CD4-positive, alpha-beta memory T cell (primary cell): ENCODE measurements around the gene AGBL1. TPM values are rescaled to one million over a fixed set of nuclear protein-coding genes. Genes with fewer than 3 reads are reported as not detected.

Source experiments
- CTCF ChIA-PET: fragments of 350-600 bp; sonication (Branson Sonifier 250); formaldehyde crosslinking; loops from one replicate; lab custom pipeline; 2021; ENCODE audit warnings: inconsistent platforms; ENCODE audit not compliant: partially characterized antibody; lab: Charles Lee
- POLR2A ChIA-PET: fragments of 350-600 bp; sonication (Branson Sonifier 250); formaldehyde crosslinking; loops from one replicate; lab custom pipeline; 2021; ENCODE audit not compliant: partially characterized antibody; lab: Charles Lee
- DNase-seq, 5 donors: peaks; one replicate each; pipeline versions ENCODE4 v3.0.0 to v3.0.0-alpha.2; 2020 to 2022; ENCODE audit warnings: mixed read lengths in 1 of 5
- H3K27ac ChIP-seq: one replicate; pipeline ENCODE4 v1.7.0; 2013; ENCODE audit warnings: low read depth, low read length
- H3K27me3 ChIP-seq: 2 replicates; pipeline ENCODE4 v1.7.0; 2013; ENCODE audit warnings: mild to moderate bottlenecking, low read length, moderate library complexity; ENCODE audit not compliant: insufficient read depth
- H3K36me3 ChIP-seq: 2 replicates; pipeline ENCODE4 v1.7.0; 2013; ENCODE audit warnings: mild to moderate bottlenecking, low read length, moderate library complexity; ENCODE audit not compliant: insufficient read depth
- H3K4me1 ChIP-seq: 2 replicates; pipeline ENCODE4 v1.7.0; 2013; ENCODE audit warnings: mild to moderate bottlenecking, low read length, moderate library complexity; ENCODE audit not compliant: insufficient read depth
- H3K4me3 ChIP-seq, 2 donors: one replicate each; pipeline ENCODE4 v1.7.0; 2013; ENCODE audit warnings: low read length in 2 of 2, mild to moderate bottlenecking in 1 of 2
- H3K9me3 ChIP-seq, 2 donors: one replicate each; pipeline ENCODE4 v1.7.0; 2013; ENCODE audit warnings: low read length in 2 of 2, control low read depth in 1 of 2; ENCODE audit not compliant: control insufficient read depth in 1 of 2
- H3K27ac Mint-ChIP-seq, 7 donors: one replicate each; pipeline ENCODE4 v1.8.0; 2020 to 2021; ENCODE audit warnings: mixed read lengths in 7 of 7, mild to moderate bottlenecking in 6 of 7, inconsistent platforms in 3 of 7, moderate library complexity in 3 of 7
- H3K27me3 Mint-ChIP-seq, 2 donors: one replicate each; pipeline ENCODE4 v1.8.0; 2020 to 2021; ENCODE audit warnings: mixed read lengths in 2 of 2
- H3K36me3 Mint-ChIP-seq, 2 donors: one replicate each; pipeline ENCODE4 v1.8.0; 2020 to 2021; ENCODE audit warnings: mixed read lengths in 2 of 2, inconsistent platforms in 1 of 2, mild to moderate bottlenecking in 1 of 2
- H3K4me1 Mint-ChIP-seq, 4 donors: one replicate each; pipeline ENCODE4 v1.8.0; 2020 to 2021; ENCODE audit warnings: mixed read lengths in 4 of 4, mild to moderate bottlenecking in 1 of 4
- H3K4me3 Mint-ChIP-seq, 8 donors: one replicate each; pipeline ENCODE4 v1.8.0; 2020 to 2021; ENCODE audit warnings: mixed read lengths in 8 of 8, mild to moderate bottlenecking in 7 of 8, moderate library complexity in 6 of 8, inconsistent platforms in 3 of 8
- H3K9me3 Mint-ChIP-seq, 8 donors: one replicate each; pipeline ENCODE4 v1.8.0; 2020 to 2021; ENCODE audit warnings: mixed read lengths in 8 of 8, mild to moderate bottlenecking in 5 of 8, inconsistent platforms in 3 of 8, moderate library complexity in 1 of 8
- intact Hi-C: fragments of 100-400 bp; cut with micrococcal nuclease; formaldehyde crosslinking; loops from one replicate; pipeline ENCODE4 v1.15.1; 2023
- polyA plus RNA-seq, 2 donors: library from polyadenylated mRNA; unstranded; fragments of 300-500 nt; fragmentation: Illumina TruSeq; gene quantifications; one replicate each; pipeline ENCODE4 v1.2.3, GENCODE V29; 2021
- total RNA-seq, 2 experiments: library from RNA; stranded (reverse); gene quantifications; one replicate each; pipeline ENCODE4 v1.2.3, GENCODE V29; 2021

Gene AGBL1
- total and polyA plus RNA-seq, 4 experiments from 2014 or later, result not detected

GRCh38 chr15:86266896-86267484 lies 187.3 kb downstream of the AGBL1 start:
- no peak for DNase-seq
- ChIA-PET CTCF (no interaction called here), POLR2A (no interaction called here)
- Mint-ChIP-seq H3K36me3 (no peaks in the 10 kb centered on the region), H3K9me3 (no peaks in the 10 kb centered on the region), H3K27me3 (peaks cover 5 to 7% of the 10 kb centered on the region in 2 donors), H3K4me3 (no peak overlapping the region), H3K4me1 (no peaks in the 10 kb centered on the region), H3K27ac (no peak overlapping the region)
- Histone ChIP-seq H3K4me1 (no peaks in the 10 kb centered on the region), H3K27ac (no peak overlapping the region), H3K36me3 (no peaks in the 10 kb centered on the region), H3K4me3 (no peak overlapping the region), H3K27me3 (no peaks in the 10 kb centered on the region), H3K9me3 (no peaks in the 10 kb centered on the region)
- intact Hi-C loops, result no loop called here

GRCh38 chr15:86267892-86268291 lies 188.2 kb downstream of the AGBL1 start:
- CTCF ChIA-PET, result no interaction called here
- H3K36me3 Mint-ChIP-seq, result no peaks in the 10 kb centered on the region
- H3K27me3 Mint-ChIP-seq, result peaks cover 4 to 5% of the 10 kb centered on the region in 2 donors
- no peaks in the 10 kb centered on the region for H3K9me3 Mint-ChIP-seq
- Histone ChIP-seq H3K36me3 (no peaks in the 10 kb centered on the region), H3K9me3 (no peaks in the 10 kb centered on the region), H3K27ac (no peak overlapping the region), H3K4me3 (no peak overlapping the region), H3K4me1 (no peaks in the 10 kb centered on the region), H3K27me3 (no peaks in the 10 kb centered on the region)
- intact Hi-C loops, result no loop called here
- H3K4me1 Mint-ChIP-seq, result no peaks in the 10 kb centered on the region
- H3K27ac Mint-ChIP-seq, result no peak overlapping the region
- POLR2A ChIA-PET, result no interaction called here
- H3K4me3 Mint-ChIP-seq, result no peak overlapping the region
- no peak for DNase-seq

- POLR2A ChIA-PET, result no interaction called here
Measured at GRCh38 chr15:86268558-86268957, 188.9 kb downstream of the AGBL1 start.

GRCh38 chr15:86273309-86273708 lies 193.6 kb downstream of the AGBL1 start:
- peaks cover 3 to 9% of the 10 kb centered on the region in 2 donors for H3K27me3 Mint-ChIP-seq
- H3K36me3 Mint-ChIP-seq, result no peaks in the 10 kb centered on the region
- Histone ChIP-seq H3K36me3 (no peaks in the 10 kb centered on the region), H3K27me3 (no peaks in the 10 kb centered on the region), H3K4me1 (no peaks in the 10 kb centered on the region), H3K27ac (no peak overlapping the region), H3K4me3 (no peak overlapping the region), H3K9me3 (no peaks in the 10 kb centered on the region)
- no peak overlapping the region for H3K4me3 Mint-ChIP-seq
- ChIA-PET POLR2A (no interaction called here), CTCF (no interaction called here)
- no peak overlapping the region for H3K27ac Mint-ChIP-seq
- no peaks in the 10 kb centered on the region for H3K9me3 Mint-ChIP-seq
- no peak for DNase-seq
- intact Hi-C loops, result no loop called here
- H3K4me1 Mint-ChIP-seq, result no peaks in the 10 kb centered on the region

More at GRCh38 chr15:86268558-86268957, 188.9 kb downstream of the AGBL1 start:
- Mint-ChIP-seq H3K9me3 (no peaks in the 10 kb centered on the region), H3K27me3 (peaks cover 4 to 5% of the 10 kb centered on the region in 2 donors), H3K4me1 (no peaks in the 10 kb centered on the region), H3K27ac (no peak overlapping the region), H3K36me3 (no peaks in the 10 kb centered on the region), H3K4me3 (no peak overlapping the region)
- intact Hi-C loops, result no loop called here
- no peak overlapping the region for H3K4me3 ChIP-seq
- DNase-seq, result no peak
- no peaks in the 10 kb centered on the region for H3K27me3 ChIP-seq
- no peaks in the 10 kb centered on the region for H3K9me3 ChIP-seq
- CTCF ChIA-PET, result no interaction called here
- H3K36me3 ChIP-seq, result no peaks in the 10 kb centered on the region
- H3K27ac ChIP-seq, result no peak overlapping the region
- H3K4me1 ChIP-seq, result no peaks in the 10 kb centered on the region

- Mint-ChIP-seq H3K4me1 (no peaks in the 10 kb centered on the region), H3K27ac (no peak overlapping the region), H3K9me3 (no peaks in the 10 kb centered on the region), H3K36me3 (no peaks in the 10 kb centered on the region), H3K4me3 (no peak overlapping the region), H3K27me3 (peaks cover 3 to 7% of the 10 kb centered on the region in 2 donors)
- intact Hi-C loops, result no loop called here
- Histone ChIP-seq H3K4me3 (no peak overlapping the region), H3K9me3 (no peaks in the 10 kb centered on the region), H3K4me1 (no peaks in the 10 kb centered on the region), H3K27me3 (no peaks in the 10 kb centered on the region), H3K36me3 (no peaks in the 10 kb centered on the region), H3K27ac (no peak overlapping the region)
- DNase-seq, result no peak
- ChIA-PET POLR2A (no interaction called here), CTCF (no interaction called here)
Measured at GRCh38 chr15:86275361-86275760, 195.7 kb downstream of the AGBL1 start.

GRCh38 chr15:86278586-86278985 lies 198.9 kb downstream of the AGBL1 start:
- no peaks in the 10 kb centered on the region for H3K9me3 ChIP-seq
- Mint-ChIP-seq H3K4me1 (no peaks in the 10 kb centered on the region), H3K36me3 (no peaks in the 10 kb centered on the region), H3K27me3 (peaks cover 3 to 6% of the 10 kb centered on the region in 2 donors), H3K9me3 (no peaks in the 10 kb centered on the region), H3K4me3 (no peak overlapping the region), H3K27ac (no peak overlapping the region)
- ChIA-PET CTCF (interaction anchor here (1.3 kb wide), 1 partner anchor 47 kb away, joined by 3 read pairs; no protein-coding TSS in a partner anchor), POLR2A (no interaction called here)
- intact Hi-C loops, result no loop called here
- no peaks in the 10 kb centered on the region for H3K4me1 ChIP-seq
- DNase-seq, result no peak
- no peaks in the 10 kb centered on the region for H3K27me3 ChIP-seq
- no peak overlapping the region for H3K4me3 ChIP-seq
- H3K27ac ChIP-seq, result no peak overlapping the region
- no peaks in the 10 kb centered on the region for H3K36me3 ChIP-seq

- Histone ChIP-seq H3K27me3 (no peaks in the 10 kb centered on the region), H3K9me3 (no peaks in the 10 kb centered on the region), H3K4me1 (no peaks in the 10 kb centered on the region), H3K27ac (no peak overlapping the region), H3K4me3 (no peak overlapping the region), H3K36me3 (no peaks in the 10 kb centered on the region)
- ChIA-PET POLR2A (no interaction called here), CTCF (no interaction called here)
- intact Hi-C loops, result no loop called here
- H3K9me3 Mint-ChIP-seq, result peaks cover 0 to 6% (median 0%) of the 10 kb centered on the region in 8 donors
- H3K4me3 Mint-ChIP-seq, result no peak overlapping the region
- no peak overlapping the region for H3K27ac Mint-ChIP-seq
- no peak for DNase-seq
- H3K36me3 Mint-ChIP-seq, result no peaks in the 10 kb centered on the region
- H3K4me1 Mint-ChIP-seq, result no peaks in the 10 kb centered on the region
- H3K27me3 Mint-ChIP-seq, result peaks cover 0 to 2% of the 10 kb centered on the region in 2 donors
Measured at GRCh38 chr15:86284635-86285034, 205.0 kb downstream of the AGBL1 start.
